SH-SY5Y (cell line): ENCODE measurements around the gene VAC14.

Experiments used
- GATA2 ChIP-seq: IDR thresholded peaks from 2 replicates; pipeline ENCODE4 v1.6.1; 2011; ENCODE audit warnings: mild to moderate bottlenecking, low read depth, low read length
- GATA3 ChIP-seq: IDR thresholded peaks from 2 replicates; pipeline ENCODE4 v1.6.1; 2011; ENCODE audit warnings: low read depth, mild to moderate bottlenecking, low read length, moderate library complexity

GRCh38 chr16:70782237-70782636, 18.7 kb downstream of the VAC14 start:
- TF ChIP-seq GATA3 (no peak), GATA2 (no peak)
